ENCODE results near the gene CHID1. TPM values are rescaled to one million over a fixed set of nuclear protein-coding genes. Genes with fewer than 3 reads are reported as not detected.

CHID1 gene
- total RNA-seq, 4 donors from 2014 or later = 75.0 to 144 (median 93.8) TPM

- Histone ChIP-seq H3K4me3 (replicated peaks in 1 of 3) (no peak overlapping the region), H3K27ac (no peak overlapping the region), H3K36me3 (peaks cover 30 to 31% of the 10 kb centered on the region in 2 donors), H3K9me3 (no peaks in the 10 kb centered on the region), H3K27me3 (no peaks in the 10 kb centered on the region), H3K4me1 (peaks cover 8 to 11% of the 10 kb centered on the region in 2 donors)
- intact Hi-C loops (cut with DNase I) = no loop called here
- DNase-seq = no peak
- TF ChIP-seq CTCF (IDR thresholded peaks at IDR 0.05) (no peak), POLR2A (IDR thresholded peaks at IDR 0.05) (no peak)
- 88 to 91% methylated on average over 6 to 7 of the region's 7 CpGs for WGBS, 2 donors
Measured at GRCh38 chr11:905952-906351, 4.7 kb downstream of the CHID1 start.

- TF ChIP-seq CTCF (IDR thresholded peaks at IDR 0.05) (no peak), POLR2A (IDR thresholded peaks at IDR 0.05) (no peak)
- Histone ChIP-seq H3K27ac (no peak overlapping the region), H3K36me3 (peaks cover 44 to 46% of the 10 kb centered on the region in 2 donors), H3K4me3 (replicated peaks in 1 of 3) (no peak overlapping the region), H3K9me3 (no peaks in the 10 kb centered on the region), H3K27me3 (no peaks in the 10 kb centered on the region), H3K4me1 (peaks cover 0 to 2% of the 10 kb centered on the region in 2 donors)
- intact Hi-C loops (cut with DNase I) = no loop called here
- DNase-seq = no peak
- 92 to 94% methylated on average over 6 to 7 of the region's 7 CpGs for WGBS, 2 donors
Measured at GRCh38 chr11:904380-904779, 6.2 kb downstream of the CHID1 start.

- Histone ChIP-seq H3K9me3 (no peaks in the 10 kb centered on the region), H3K27ac (no peak overlapping the region), H3K36me3 (peaks cover 48 to 52% of the 10 kb centered on the region in 2 donors), H3K4me3 (replicated peaks in 1 of 3) (no peak overlapping the region), H3K27me3 (no peaks in the 10 kb centered on the region), H3K4me1 (no peaks in the 10 kb centered on the region)
- intact Hi-C loops (cut with DNase I) = no loop called here
- TF ChIP-seq CTCF (IDR thresholded peaks at IDR 0.05) (no peak), POLR2A (IDR thresholded peaks at IDR 0.05) (no peak)
- 91 to 98% methylated on average over 13 to 16 of the region's 19 CpGs for WGBS, 2 donors
- DNase-seq = no peak
Measured at GRCh38 chr11:901452-902061, 9.1 kb downstream of the CHID1 start.

GRCh38 chr11:900545-900944, 10.1 kb downstream of the CHID1 start:
- TF ChIP-seq POLR2A (IDR thresholded peaks at IDR 0.05) = no peak
- no peak for TF ChIP-seq CTCF (IDR thresholded peaks at IDR 0.05)
- H3K4me1 ChIP-seq = no peaks in the 10 kb centered on the region
- WGBS, 2 donors = 92 to 100% methylated on average over 6 of the region's 7 CpGs
- H3K27me3 ChIP-seq = no peaks in the 10 kb centered on the region
- no peak overlapping the region for H3K4me3 ChIP-seq (replicated peaks in 1 of 3)
- H3K27ac ChIP-seq = no peak overlapping the region
- no peak for DNase-seq
- peaks cover 48 to 52% of the 10 kb centered on the region in 2 donors for H3K36me3 ChIP-seq
- H3K9me3 ChIP-seq = no peaks in the 10 kb centered on the region
- intact Hi-C loops (cut with DNase I) = no loop called here

GRCh38 chr11:899724-900123, 10.9 kb downstream of the CHID1 start:
- H3K36me3 ChIP-seq = peaks cover 48 to 52% of the 10 kb centered on the region in 2 donors
- TF ChIP-seq CTCF (IDR thresholded peaks at IDR 0.05) (no peak), POLR2A (IDR thresholded peaks at IDR 0.05) (no peak)
- 95 to 100% methylated on average over 7 to 11 of the region's 11 CpGs for WGBS, 2 donors
- intact Hi-C loops (cut with DNase I) = no loop called here
- no peak overlapping the region for H3K27ac ChIP-seq
- H3K9me3 ChIP-seq = no peaks in the 10 kb centered on the region
- no peaks in the 10 kb centered on the region for H3K27me3 ChIP-seq
- H3K4me1 ChIP-seq = no peaks in the 10 kb centered on the region
- DNase-seq = no peak
- H3K4me3 ChIP-seq (replicated peaks in 1 of 3) = no peak overlapping the region
